HUES48 (cell line): ENCODE results near the gene CYP46A1.

Source experiments
- H3K27ac ChIP-seq: one replicate; pipeline ENCODE4 v1.7.0; 2013; ENCODE audit warnings: low read depth, low read length, inconsistent platforms
- H3K27me3 ChIP-seq: 2 replicates; pipeline ENCODE4 v1.6.1; 2013; ENCODE audit warnings: mild to moderate bottlenecking, low read length; ENCODE audit not compliant: control insufficient read depth, insufficient read depth
- H3K36me3 ChIP-seq: 2 replicates; pipeline ENCODE4 v1.6.1; 2013; ENCODE audit warnings: low read length; ENCODE audit not compliant: control insufficient read depth, insufficient read depth
- H3K4me1 ChIP-seq: 2 replicates; pipeline ENCODE4 v1.6.1; 2013; ENCODE audit warnings: mild to moderate bottlenecking, low read length; ENCODE audit not compliant: control insufficient read depth, insufficient read depth
- H3K4me3 ChIP-seq: 2 replicates; pipeline ENCODE4 v1.5.1; 2013; ENCODE audit warnings: mild to moderate bottlenecking, low read depth, low read length
- H3K9ac ChIP-seq: 2 replicates; pipeline ENCODE4 v1.6.1; 2013; ENCODE audit warnings: mild to moderate bottlenecking, low read depth, low read length, moderate library complexity
- H3K9me3 ChIP-seq: 2 replicates; pipeline ENCODE4 v1.6.1; 2013; ENCODE audit warnings: low read length; ENCODE audit not compliant: control insufficient read depth, insufficient read depth

Gene CYP46A1

DNA sequence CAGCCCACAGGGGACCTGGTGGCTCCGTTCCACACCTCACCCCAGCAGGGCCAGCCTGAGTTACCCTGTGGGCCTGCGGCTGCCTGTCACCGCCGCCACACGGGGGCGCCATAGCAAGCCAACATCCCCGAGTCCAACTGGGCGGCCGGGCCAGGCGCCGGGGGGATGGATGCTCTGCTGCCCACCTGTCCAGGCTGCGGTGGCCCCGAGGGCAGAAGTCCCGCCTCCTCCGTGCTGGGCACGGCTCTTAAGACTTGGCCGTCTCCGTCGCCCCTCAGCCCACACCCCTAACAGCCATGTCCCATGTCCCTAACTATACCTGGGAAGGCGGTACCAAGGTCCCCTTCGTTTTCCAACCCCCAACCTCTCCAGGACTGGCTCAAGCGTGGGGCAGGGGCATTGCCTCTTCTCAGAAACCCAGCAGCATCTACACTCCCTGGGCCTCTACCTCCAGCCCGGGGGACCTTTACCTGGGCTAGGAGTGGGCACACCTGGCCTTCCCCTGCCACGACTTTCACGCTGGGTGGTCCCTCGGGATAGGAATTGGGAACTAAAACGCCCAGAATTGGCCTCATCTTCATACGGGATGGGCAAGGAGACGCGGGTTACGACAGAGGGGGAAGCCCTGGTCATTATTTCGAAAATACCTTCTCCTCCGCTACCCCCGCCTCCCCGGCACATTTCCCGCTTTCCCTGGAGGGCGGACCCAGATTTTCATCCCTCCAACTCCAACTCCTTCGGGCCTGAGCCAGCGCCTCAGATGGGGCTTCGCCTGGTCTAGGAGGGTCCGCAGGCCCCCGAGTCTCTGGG lies 1.1 kb upstream of the CYP46A1 start:
- Histone ChIP-seq H3K9ac (peak overlapping the region; percentile 44; the same call in 1 of the 2 replicates), H3K4me1 (peaks cover 4% of the 10 kb centered on the region; the same call in 1 of the 2 replicates), H3K27ac (peak overlapping the region; percentile 77), H3K4me3 (peak overlapping the region; percentile 93), H3K36me3 (no peaks in the 10 kb centered on the region), H3K27me3 (no peaks in the 10 kb centered on the region; the same call in 1 of the 2 replicates), H3K9me3 (peaks cover 4% of the 10 kb centered on the region)

DNA sequence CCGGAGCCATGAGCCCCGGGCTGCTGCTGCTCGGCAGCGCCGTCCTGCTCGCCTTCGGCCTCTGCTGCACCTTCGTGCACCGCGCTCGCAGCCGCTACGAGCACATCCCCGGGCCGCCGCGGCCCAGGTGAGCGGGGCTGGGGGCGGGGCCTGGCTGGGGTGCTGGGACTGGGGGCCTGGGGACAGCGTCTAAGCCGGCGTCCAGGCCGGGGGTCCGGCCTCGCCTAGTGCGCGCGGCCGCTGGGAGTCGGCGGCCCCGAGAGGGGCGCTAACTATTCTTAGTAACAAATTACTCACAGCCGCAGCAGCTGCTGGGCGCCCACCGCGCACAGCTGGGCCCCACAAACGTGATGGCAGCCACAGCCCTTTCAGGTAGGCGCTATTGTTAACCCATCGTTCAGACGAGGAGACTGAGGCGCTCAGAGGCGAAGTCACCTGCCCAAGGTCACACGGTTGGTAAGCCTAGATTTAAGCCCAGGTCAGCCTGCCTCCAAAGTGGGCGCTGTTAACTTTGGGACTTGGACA lies 374 bp downstream of the CYP46A1 start:
- H3K27ac ChIP-seq, result peak overlapping the region; percentile 69
- H3K27me3 ChIP-seq, result no peaks in the 10 kb centered on the region; the same call in 1 of the 2 replicates
- no peak overlapping the region for H3K9ac ChIP-seq
- no peaks in the 10 kb centered on the region for H3K36me3 ChIP-seq
- H3K4me3 ChIP-seq, result peak overlapping the region; percentile 73; the same call in 1 of the 2 replicates
- no peaks in the 10 kb centered on the region for H3K9me3 ChIP-seq
- peaks cover 9% of the 10 kb centered on the region; the same call in 1 of the 2 replicates for H3K4me1 ChIP-seq

DNA sequence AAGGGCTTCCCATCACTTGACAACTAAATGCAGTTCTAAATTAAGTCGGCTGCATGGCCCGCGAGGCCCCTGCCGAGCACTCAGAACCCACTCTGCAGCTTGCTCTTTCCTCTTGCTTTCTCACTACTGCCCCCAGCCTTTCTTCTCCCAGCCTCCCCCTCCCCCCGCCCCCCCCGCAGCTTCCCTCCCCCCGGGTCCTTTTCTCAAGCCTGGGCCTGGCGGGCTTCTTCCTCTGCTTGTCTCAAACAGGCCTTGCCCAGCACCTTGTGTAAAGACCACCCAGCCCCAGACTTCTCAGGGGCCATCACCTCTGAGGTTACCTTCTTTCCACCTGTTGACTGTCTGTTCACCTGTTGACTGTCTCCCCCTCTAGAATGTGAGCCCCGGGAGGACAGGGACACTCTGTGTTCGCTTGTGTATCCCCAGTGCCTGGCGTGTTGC lies 1.1 kb downstream of the CYP46A1 start:
- no peak overlapping the region for H3K9ac ChIP-seq
- H3K9me3 ChIP-seq, result no peaks in the 10 kb centered on the region
- no peak overlapping the region for H3K4me3 ChIP-seq
- H3K4me1 ChIP-seq, result peaks cover 9% of the 10 kb centered on the region; the same call in 1 of the 2 replicates
- no peaks in the 10 kb centered on the region for H3K36me3 ChIP-seq
- no peak overlapping the region for H3K27ac ChIP-seq
- H3K27me3 ChIP-seq, result no peaks in the 10 kb centered on the region; the same call in 1 of the 2 replicates

DNA sequence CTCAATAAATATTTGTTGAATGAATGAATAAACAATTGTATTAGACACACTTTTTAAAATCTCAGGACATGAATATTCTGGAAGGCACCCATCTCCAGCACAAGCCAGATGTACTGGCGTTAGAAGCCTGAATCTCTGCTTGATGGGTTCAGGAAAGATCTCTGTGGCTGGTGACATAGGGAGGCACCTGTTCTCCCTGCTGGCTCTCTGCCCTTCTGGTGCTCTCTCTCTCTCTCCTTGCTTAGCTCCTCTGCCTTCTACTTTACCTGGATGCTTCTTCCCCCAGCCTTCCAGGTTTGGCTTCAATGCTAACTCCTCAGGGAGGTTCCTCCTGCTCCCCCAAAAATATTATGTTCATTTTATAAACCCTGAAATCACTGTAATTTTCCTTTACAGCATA lies 1.5 kb downstream of the CYP46A1 start:
- Histone ChIP-seq H3K4me3 (no peak overlapping the region), H3K9ac (no peak overlapping the region), H3K27ac (no peak overlapping the region)

DNA sequence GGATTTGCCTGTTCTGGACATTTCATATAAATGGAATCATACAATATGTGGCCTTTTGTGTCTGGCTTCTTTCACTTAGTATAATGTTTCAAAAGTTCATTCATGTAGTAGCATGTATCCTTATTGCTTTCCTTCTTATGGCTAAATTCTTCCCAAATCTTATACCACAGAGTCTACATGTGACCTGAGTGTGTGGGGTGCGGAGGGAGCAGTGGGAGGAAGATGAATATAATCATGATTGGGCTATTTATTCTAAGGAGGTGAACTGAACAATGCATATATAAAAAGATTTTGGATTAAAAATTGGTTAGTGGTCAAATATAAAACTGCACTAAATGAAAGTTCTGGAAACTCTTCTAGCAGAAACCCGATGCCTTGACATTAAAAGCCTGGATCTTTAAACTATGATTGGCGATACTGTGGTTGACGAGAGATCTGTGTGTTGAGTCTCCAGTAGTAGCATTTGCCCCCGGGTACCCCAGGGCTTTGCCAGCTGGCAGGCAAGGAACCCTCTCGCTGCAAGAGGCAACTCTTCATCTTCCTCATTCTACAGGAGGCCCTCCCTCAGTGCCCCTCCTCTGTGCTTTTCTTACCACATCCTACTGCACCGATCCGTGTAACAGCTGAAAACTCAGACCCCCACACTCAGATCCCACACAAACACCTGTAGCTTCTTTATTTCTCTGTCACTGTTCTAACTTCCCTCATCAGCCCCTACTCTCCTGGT lies 2.6 kb downstream of the CYP46A1 start:
- Histone ChIP-seq H3K27ac (no peak overlapping the region), H3K9ac (no peak overlapping the region), H3K9me3 (no peaks in the 10 kb centered on the region), H3K27me3 (no peaks in the 10 kb centered on the region; the same call in 1 of the 2 replicates), H3K36me3 (no peaks in the 10 kb centered on the region), H3K4me1 (peaks cover 9% of the 10 kb centered on the region; the same call in 1 of the 2 replicates), H3K4me3 (no peak overlapping the region)

More for the DNA sequence above, 1.5 kb downstream of the CYP46A1 start:
- Histone ChIP-seq H3K27me3 (no peaks in the 10 kb centered on the region; the same call in 1 of the 2 replicates), H3K36me3 (no peaks in the 10 kb centered on the region), H3K9me3 (no peaks in the 10 kb centered on the region), H3K4me1 (peaks cover 9% of the 10 kb centered on the region; the same call in 1 of the 2 replicates)

DNA sequence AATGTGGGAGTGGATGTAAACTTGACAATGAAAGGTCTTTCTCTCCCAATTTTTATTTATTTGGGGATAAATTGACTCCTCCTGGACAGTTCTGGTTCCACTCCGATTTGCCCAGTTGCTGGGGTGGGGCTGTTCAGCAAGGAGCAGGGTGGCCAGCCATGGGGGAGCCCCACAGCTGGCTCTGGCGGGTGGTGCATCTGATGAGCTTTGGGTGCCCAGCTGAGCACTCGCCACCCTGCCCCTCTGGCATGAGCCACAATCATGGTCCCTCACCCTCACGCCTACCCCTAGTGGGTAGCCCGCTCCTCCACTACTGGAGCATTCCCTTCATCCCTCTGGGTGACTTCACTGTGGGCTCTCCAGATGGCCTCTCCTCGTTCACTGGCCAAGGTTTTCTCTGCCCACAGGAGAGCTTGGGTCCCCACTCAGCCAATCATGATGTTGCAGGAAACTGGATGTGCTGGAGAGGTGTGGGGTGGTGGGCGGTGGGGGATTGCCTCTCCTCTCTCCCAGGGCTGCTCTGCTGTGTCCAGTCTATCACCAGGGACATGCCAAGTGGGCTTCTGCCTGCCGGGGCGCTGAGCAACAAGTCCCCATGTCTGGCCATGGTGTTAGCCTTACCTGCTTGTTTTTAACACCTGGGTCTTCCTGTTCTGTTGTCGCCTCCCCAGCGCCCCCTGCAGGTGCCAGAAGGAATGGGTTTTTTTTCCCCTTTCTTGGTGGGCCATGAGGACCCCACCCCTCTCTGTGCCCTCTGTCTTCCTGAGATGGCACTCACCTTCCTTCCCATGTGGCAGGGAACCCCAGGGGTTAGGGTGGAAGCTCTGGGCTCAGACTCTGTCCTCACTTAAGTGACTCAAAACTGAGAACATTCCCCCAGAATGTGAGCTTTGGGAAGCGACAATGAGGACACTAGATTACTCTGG lies 3.4 kb downstream of the CYP46A1 start:
- Histone ChIP-seq H3K9ac (no peak overlapping the region), H3K4me3 (no peak overlapping the region)

DNA sequence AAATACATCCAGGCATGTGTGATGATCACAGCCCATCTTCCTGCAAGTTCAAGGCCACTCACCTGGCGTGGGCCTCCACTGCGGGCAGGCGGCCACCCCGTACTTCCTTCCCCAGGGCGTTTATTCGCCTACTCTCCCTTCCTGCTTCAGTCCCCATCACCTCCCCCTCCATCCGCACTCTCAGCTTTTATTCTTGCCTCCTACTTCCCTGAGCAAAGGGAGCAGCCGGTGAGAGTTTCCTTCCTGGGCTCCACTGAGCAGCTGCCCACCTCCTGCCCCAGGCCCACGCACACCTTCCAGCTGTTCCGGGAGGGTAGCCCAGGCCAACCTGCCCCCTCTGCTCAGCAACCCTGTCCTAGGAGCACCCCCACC lies 4.1 kb downstream of the CYP46A1 start:
- H3K27me3 ChIP-seq, result no peaks in the 10 kb centered on the region; the same call in 1 of the 2 replicates
- peaks cover 9% of the 10 kb centered on the region; the same call in 1 of the 2 replicates for H3K4me1 ChIP-seq
- H3K9ac ChIP-seq, result no peak overlapping the region
- no peak overlapping the region for H3K4me3 ChIP-seq
- H3K36me3 ChIP-seq, result no peaks in the 10 kb centered on the region
- H3K27ac ChIP-seq, result no peak overlapping the region
- H3K9me3 ChIP-seq, result no peaks in the 10 kb centered on the region

More for the DNA sequence above, 3.4 kb downstream of the CYP46A1 start:
- Histone ChIP-seq H3K27me3 (no peaks in the 10 kb centered on the region; the same call in 1 of the 2 replicates), H3K9me3 (no peaks in the 10 kb centered on the region), H3K36me3 (no peaks in the 10 kb centered on the region), H3K4me1 (peaks cover 9% of the 10 kb centered on the region; the same call in 1 of the 2 replicates), H3K27ac (no peak overlapping the region)

DNA sequence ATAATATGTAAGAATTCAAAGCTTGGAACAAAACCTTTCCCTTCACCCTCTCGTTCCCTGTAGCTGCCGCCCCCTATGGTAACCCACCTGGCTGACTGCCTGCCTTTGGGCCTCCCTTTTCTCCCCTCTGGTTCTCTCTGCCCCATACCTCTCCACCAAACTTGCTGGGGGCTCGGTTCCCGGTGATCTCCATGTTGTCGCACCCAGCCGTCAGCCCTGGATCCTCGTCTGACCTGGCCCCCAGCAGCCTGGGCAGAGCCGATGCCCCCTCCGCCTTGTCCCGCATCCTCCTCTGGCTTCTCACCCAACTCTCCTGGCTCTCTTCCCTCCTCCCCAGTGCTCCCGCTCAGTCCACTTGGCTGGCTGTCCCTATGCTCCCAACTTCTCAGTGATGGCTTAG lies 4.5 kb downstream of the CYP46A1 start:
- Histone ChIP-seq H3K9ac (no peak overlapping the region), H3K27me3 (no peaks in the 10 kb centered on the region; the same call in 1 of the 2 replicates), H3K4me3 (no peak overlapping the region), H3K9me3 (no peaks in the 10 kb centered on the region), H3K36me3 (no peaks in the 10 kb centered on the region), H3K4me1 (peaks cover 9% of the 10 kb centered on the region; the same call in 1 of the 2 replicates), H3K27ac (no peak overlapping the region)

DNA sequence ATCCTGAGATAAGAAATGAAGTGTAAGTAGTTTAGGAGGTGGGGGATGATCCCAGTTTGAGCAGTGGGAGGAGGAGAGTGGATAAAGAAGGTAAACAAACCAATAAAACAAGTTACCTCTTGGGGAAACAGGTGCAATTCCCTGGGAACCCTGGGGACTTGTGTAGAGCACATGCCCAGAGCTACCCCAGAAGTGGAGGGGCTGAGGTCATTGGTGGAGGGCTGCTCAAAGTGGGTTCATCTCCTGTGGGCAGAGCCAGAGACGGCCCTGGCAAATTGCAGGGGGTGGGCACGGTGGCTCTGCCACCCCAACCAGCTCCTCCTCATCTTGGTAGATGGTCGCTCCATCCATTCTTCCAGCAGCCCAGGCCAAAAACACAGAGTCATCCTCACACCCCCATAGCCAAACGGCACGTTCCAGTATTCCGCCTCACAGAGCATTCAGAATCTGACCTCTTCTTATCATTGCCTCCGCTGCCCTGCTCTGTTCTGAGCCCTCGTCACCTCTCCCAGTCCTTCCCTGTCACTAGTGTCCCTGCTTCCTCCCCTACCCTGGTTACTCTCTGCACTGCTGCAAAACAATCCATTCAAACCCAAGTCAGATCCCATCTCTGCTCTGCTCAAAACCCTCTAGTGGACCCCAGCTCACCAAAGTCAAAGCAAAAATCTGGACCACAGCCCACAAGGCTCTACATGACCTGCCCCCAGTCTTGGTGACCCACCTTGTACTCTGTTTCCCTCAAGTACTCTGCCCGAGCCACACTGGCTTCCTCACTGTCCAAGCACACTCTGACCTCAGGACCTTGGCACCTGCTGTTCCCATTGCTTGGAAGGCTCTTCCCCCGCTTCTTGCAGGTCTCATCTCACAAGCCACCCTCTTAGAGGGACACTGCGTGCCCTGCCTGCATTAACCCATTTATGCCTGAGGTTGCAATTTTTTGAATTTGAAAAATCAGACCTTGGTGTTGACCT lies 5.5 kb downstream of the CYP46A1 start:
- Histone ChIP-seq H3K4me1 (peaks cover 9% of the 10 kb centered on the region; the same call in 1 of the 2 replicates), H3K27me3 (no peaks in the 10 kb centered on the region; the same call in 1 of the 2 replicates), H3K4me3 (no peak overlapping the region), H3K9ac (no peak overlapping the region), H3K9me3 (no peaks in the 10 kb centered on the region), H3K27ac (no peak overlapping the region), H3K36me3 (no peaks in the 10 kb centered on the region)
